Activated CD8-positive, alpha-beta memory T cell treated with anti-CD3 and anti-CD28 coated beads for 24 hours (primary cell): ENCODE results near the gene LEFTY1.
A peak's percentile ranks its signal among the peaks of the same experiment; 100 is the strongest.

Source experiments
- DNase-seq: peaks from one replicate; pipeline ENCODE4 v3.0.0-alpha.2; 2020

LEFTY1 gene

DNA sequence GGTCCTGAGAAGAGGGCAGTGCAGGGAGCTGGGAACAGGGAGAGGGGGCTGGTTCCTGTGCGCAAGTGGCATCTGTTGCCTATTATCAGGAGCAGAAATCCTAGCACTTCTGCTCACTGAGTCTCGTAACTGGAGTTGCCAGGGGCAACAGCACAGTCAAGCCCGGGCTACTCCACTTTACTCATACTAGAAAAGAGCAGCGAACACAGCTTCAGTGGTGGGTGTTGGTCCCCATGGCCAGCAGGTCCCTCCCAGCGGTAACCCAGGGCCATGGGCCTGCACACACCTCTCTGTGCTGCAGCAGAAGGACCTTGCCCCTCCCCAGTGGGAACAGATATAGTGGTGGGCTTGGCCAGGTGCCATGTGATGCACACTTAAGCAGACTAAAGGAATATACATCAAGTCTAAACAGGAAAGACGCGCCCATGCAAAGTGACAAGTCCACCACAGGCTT, 26.6 kb upstream of the LEFTY1 start:
- DNase-seq, result no peak

DNA sequence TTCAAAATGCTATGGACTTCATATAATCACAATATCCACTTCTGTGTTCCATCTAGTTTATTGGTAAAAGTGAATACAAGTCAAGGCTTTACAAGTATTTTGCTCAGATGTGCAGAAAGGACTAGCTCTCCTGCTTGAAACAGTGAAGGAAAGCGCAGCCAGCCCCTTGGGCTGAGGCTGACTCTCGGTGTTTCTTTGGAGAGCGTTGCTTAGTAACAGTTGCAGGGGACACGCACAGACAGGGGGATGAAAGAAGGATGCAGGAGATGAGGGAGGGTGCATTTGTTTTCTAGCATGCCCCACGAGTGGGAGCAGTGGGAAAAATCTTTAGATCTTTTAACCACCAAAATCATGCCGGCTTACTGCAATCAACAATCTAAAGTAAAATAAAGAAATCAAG, 26.0 kb upstream of the LEFTY1 start:
- DNase-seq, result no peak

DNA sequence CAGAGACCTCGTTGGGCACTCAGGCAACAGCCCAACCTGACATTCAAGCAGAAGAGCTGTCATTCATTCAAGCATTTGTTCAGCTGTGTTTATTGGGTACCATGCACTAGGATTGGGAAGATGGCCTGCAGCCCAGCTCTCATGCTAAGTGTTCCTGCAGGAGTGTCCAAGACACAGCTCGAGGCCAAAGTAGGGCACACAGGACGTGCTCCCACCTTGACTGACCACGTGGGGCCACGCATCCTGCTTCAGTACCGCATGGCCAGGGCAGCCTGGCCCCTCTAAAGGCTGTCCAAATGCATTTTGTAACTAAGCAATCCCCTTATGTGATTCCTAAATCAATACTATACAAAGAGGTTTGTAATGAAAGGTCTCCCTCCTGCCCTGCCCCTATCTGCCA, 25.4 kb upstream of the LEFTY1 start:
- DNase-seq, result no peak

DNA sequence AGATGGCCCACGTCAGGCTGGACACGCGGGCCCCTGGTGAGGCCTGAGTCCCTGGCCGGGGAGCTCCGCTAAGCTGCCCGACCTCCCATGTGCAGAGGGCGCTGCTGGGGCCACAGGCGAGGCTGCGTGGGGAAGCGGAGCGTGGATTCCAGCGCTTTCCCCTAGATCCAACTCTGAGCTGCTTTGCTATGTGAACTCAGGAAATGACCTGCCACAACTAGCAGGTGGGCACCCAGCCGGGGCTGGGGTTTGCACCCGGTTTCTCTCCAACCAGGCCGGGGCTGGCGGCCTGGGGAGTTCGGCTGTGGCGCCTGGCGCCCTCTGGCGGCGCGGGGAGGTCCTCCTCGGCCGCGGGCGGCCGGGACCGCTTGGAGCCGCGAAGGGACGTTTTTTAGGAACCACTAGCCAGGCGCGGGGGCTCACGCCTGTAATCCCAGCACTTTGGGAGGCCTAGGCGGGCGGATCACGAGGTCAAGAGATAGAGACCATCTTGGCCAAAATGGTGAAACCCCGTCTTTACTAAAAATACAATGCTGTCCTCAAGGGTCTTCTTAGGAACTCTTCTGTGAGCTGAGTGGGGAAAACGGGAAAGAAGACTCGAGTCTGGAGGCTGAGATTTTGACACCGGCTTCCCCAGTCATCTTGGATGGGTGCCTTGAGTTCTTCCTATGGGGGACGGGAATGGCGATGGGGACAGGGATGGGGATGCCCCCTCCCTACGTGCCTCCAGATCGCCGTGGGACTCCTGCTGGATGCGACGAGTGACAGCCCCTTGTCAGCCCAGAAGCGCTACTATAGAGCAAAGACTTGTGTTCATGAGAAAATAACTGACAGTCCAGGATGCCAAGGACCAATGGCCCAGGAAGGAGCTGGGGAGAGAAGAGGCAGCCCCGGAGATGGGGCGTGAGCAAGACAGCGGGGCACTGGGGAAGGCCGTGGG, 22.5 kb upstream of the LEFTY1 start:
- DNase-seq, result peak; percentile 91

GRCh38 chr1:225909477-225909876, 20.5 kb upstream of the LEFTY1 start:
- no peak for DNase-seq

- DNase-seq, result no peak
Measured at GRCh38 chr1:225908773-225909172, 19.8 kb upstream of the LEFTY1 start.

- DNase-seq, result no peak
Measured at GRCh38 chr1:225908013-225908640, 19.2 kb upstream of the LEFTY1 start.

DNA sequence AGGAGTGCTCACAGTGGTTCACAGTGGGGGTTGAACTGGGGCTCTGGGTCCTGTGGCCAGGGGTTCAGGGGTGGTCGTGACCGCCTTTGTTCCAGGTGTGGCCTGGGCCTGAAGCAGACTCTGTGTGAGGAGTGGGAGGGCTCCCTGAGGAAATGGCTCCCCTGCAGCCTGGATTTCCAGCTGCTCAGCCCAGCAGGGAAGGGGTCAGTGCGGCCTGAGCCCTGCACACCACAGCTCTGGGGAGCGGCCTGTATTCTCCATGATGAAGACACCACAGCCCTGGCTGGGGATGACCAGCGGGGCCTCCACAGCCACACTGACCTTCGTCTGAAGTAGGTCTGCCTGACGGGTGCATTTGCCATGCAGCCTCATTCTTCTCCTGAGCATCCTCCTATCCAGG, 18.4 kb upstream of the LEFTY1 start:
- no peak for DNase-seq

DNA sequence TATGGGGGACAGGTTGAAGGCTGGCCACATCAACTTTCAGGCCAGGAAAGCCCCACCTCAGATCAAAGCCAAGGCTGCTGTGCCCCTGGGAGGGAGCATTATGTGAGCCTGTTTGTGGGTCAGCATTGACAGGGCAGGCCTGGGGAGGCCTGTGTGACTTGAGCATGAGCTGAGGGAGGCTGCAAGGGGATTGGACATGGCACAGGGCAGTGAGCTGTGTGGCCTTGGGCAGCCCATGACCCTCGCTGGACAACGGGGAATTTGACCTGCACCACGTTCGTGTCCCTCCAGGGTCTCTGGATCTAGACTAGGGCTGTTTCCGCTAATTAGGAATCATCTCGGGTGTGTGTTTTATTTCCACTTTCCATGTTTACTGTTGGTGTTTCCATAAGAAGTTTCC, 17.5 kb upstream of the LEFTY1 start:
- DNase-seq, result no peak

- DNase-seq, result no peak
Measured at GRCh38 chr1:225903623-225904022, 14.7 kb upstream of the LEFTY1 start.

DNA sequence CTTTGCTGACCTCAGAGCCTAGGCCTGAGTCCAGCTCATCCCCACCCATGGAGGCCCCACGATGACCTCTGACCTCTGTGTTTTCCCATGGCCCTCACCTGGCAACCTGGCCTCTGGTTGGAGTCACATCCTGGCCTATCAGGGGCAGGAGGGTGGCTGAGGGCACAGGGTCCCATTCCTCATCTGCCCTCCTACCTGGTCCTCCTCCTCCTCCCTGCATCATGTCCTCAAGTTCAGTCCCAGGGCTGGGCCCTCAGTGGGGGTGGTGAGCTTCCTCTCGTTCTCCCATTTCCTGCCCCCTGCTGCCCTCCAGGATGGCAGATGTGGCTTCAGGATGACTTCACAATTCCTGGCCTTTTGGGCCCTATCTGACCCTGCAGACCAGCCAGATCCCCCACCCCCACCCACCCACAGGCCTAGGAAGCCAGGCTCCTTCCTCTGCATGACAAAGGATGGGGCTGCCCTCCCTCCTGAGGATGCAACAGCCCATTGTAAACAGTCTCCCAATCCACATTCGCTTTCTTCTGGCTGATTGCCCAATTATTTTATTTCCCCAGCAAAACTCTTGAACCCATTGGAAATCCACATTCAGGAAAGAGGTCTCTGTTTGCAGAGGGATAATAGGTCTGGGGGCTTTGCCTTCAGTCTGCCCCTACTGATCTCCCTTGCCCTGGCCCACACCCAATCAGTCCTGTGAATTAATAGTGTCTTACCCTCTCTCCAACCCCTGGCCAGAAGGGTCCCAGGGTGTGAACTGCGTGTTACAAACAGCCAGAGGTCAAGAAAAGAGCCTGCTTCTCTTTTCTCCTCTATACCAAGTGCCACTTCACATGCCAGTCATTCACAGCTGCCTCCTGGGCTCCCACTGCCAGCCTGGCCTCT, 10.3 kb upstream of the LEFTY1 start:
- no peak for DNase-seq

- DNase-seq, result peak; percentile 67
Measured at GRCh38 chr1:225897595-225898514, 8.9 kb upstream of the LEFTY1 start.

- peak; percentile 76 for DNase-seq
Measured at GRCh38 chr1:225896937-225897549, 8.1 kb upstream of the LEFTY1 start.

GRCh38 chr1:225896494-225896893, 7.5 kb upstream of the LEFTY1 start:
- no peak for DNase-seq

DNA sequence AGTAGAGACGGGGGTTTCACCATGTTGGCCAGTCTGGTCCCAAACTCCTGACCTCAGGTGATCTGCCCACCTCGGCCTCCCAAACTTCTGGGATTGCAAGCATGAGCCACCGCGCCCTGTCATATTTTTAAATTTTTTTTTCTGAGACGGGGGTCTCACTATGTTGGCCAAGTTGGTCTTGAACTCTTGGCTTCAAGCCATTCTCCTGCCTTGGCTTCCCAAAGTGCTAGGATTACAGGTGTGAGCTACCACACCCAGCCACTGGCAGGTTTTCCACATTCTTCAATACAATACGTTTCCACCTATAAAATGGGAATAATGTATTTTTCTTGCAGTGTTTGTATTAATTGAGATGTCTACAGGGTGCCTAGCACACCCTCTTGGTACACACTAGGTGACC, 3.4 kb upstream of the LEFTY1 start:
- no peak for DNase-seq

DNA sequence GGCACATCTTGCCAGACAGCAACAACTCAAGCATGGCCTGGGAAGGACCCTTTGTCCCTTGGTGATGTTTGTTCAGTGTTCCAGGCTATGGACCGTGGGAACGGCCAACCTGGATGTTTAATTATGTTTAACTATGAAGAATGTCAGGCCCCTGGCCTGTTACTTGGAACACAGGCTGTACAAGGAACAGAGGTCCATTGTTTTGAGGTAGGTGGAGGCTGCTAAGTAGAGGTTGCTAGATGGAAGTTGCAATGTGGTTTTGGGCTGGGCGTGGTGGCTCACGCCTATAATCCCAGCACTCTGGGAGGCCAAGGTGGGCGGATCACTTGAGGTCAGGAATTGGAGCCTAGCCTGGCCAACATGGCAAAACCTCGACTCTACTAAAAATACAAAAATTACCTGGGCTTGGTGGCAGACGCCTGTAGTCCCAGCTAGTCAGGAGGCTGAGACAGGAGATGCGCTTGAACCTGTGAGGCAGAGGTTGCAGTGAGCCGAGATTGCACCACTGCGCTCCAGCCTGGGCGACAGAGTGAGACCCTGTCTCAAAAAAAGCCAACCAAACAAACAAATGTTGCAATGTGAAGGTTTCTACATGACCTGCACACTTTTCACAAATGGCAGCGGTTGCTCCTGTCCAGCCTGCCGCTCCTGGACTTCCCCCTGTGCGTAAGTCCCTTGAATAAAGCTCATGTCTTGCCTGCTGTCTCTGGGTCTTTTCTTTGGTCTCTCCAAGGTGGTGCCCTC, 2.5 kb upstream of the LEFTY1 start:
- DNase-seq, result no peak

DNA sequence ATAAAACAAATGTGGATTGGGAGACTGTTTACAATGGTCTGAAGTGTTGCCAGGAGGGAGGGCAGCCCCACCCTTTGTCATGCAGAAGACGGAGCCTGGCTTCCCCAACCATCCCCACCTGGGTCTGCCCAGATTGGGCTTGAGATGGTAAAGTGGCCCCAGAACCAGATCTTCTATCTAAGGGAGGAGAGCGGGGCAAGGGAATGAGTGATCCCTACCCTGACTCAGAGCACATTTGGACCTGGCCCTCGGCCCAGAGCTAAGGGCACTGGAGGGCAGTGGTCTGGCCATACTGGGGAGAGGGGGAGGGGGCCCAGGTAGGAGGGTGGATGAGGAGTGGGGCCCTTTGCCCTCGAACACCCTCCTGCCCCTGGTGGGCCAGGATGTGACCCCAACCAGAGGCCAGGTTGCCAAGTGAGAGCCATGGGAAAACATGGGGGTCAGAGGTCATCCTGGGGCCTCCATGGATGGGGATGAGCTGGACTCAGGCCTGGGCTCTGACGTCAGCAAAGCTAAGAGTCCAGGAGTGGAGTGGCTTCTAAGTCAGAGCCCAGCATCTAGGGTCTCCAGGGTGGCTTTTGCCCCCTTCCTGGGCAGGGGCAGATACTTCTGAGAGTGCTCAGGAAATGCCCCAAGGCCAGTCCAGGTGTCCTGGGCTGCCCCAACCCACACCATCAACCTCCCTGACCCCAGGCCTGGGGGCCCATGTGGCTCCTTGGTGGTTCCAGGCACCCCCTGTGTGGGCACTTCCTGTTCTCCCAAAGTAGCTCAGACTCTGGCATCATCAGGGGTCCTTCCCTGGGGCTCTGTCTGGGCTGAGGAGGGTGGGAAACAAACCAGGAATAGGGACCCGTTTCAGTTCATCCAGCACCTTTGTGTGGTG, 1.6 kb upstream of the LEFTY1 start:
- no peak for DNase-seq

DNA sequence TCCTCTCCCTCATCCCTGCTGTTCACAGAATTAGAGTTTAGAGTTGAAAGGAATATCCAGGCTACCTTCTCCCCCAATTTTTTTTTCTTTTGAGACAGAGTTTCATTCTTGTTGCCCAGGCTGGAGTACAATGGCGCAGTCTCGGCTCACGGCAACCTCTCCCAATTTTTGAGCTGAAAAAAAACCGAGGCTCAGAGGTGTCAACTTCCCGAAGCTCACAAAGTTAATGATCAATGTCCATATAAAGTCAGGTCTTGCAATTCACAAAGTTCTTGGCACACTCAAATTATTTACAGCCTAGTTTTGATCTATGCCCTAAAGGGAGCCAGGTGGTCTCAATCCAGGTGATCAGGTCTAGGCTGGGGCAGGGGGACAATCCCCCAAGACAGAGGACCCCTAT, 797 bp upstream of the LEFTY1 start:
- DNase-seq, result no peak

GRCh38 chr1:225888289-225888897, 553 bp downstream of the LEFTY1 start:
- DNase-seq, result no peak
